Hepatocyte (in vitro differentiated cells): Measurements from ENCODE around the gene GDI1. TPM values are rescaled to one million over a fixed set of nuclear protein-coding genes. Genes with fewer than 3 reads are reported as not detected.
A peak's percentile ranks its signal among the peaks of the same experiment; 100 is the strongest.
"Not testable (repeated sequence)": the region's sequence is repeated elsewhere in the genome, so short reads cannot be mapped to it uniquely, and the experiment has no call there.

Experiments
- DNase-seq: peaks from one replicate; pipeline ENCODE4 v3.0.0-alpha.2; 2016; ENCODE audit warnings: low spot score
- H2AFZ ChIP-seq: fragments of 200-600 bp; sonication (generic); 2 replicates; pipeline ENCODE4 v1.6.0; 2016; ENCODE audit warnings: antibody characterized with exemption, mild to moderate bottlenecking
- H3K27ac ChIP-seq: fragments of 200-600 bp; sonication (generic); 2 replicates; pipeline ENCODE4 v1.5.1; 2016; ENCODE audit warnings: mild to moderate bottlenecking
- H3K27me3 ChIP-seq: fragments of 200-600 bp; sonication (generic); 2 replicates; pipeline ENCODE4 v1.6.1; 2016
- H3K36me3 ChIP-seq: fragments of 200-600 bp; sonication (generic); replicated peaks from 2 replicates; pipeline ENCODE4 v1.5.1; 2016; ENCODE audit warnings: low read depth; ENCODE audit not compliant: insufficient read depth
- H3K4me1 ChIP-seq: fragments of 200-600 bp; sonication (generic); 2 replicates; pipeline ENCODE4 v1.5.1; 2016; ENCODE audit warnings: mild to moderate bottlenecking, moderate library complexity; ENCODE audit not compliant: insufficient read depth
- H3K4me2 ChIP-seq: fragments of 200-600 bp; sonication (generic); 2 replicates; pipeline ENCODE4 v1.6.0; 2016
- H3K4me3 ChIP-seq: fragments of 200-600 bp; sonication (generic); 2 replicates; pipeline ENCODE4 v1.5.1; 2016; ENCODE audit warnings: mild to moderate bottlenecking
- H3K79me2 ChIP-seq: fragments of 200-600 bp; sonication (generic); 2 replicates; pipeline ENCODE4 v1.6.0; 2017; ENCODE audit warnings: mild to moderate bottlenecking
- H3K9me2 ChIP-seq: fragments of 200-600 bp; sonication (generic); replicated peaks from 2 replicates; pipeline ENCODE4 v1.6.0; 2017; ENCODE audit warnings: mild to moderate bottlenecking; ENCODE audit not compliant: insufficient read depth
- H3K9me3 ChIP-seq: fragments of 200-600 bp; sonication (generic); 2 replicates; pipeline ENCODE4 v1.5.1; 2016; ENCODE audit warnings: low read depth, mild to moderate bottlenecking
- H4K20me1 ChIP-seq: fragments of 200-600 bp; sonication (generic); 2 replicates; pipeline ENCODE4 v1.6.0; 2016; ENCODE audit warnings: mild to moderate bottlenecking; ENCODE audit not compliant: insufficient read depth, poor library complexity, severe bottlenecking
- CTCF ChIP-seq: fragments of 200-600 bp; sonication (generic); IDR thresholded peaks from 2 replicates; pipeline ENCODE4 v1.5.1; 2016; ENCODE audit warnings: antibody characterized with exemption, mild to moderate bottlenecking; ENCODE audit not compliant: poor library complexity
- EZH2 ChIP-seq: fragments of 200-600 bp; sonication (generic); IDR thresholded peaks from 2 replicates; pipeline ENCODE4 v1.6.1; 2016; ENCODE audit warnings: antibody characterized with exemption, mild to moderate bottlenecking, borderline replicate concordance
- EZH2phosphoT487 ChIP-seq: fragments of 200-600 bp; sonication (generic); IDR thresholded peaks from one replicate; pipeline ENCODE4 v1.6.1; 2018; ENCODE audit warnings: antibody characterized with exemption, mild to moderate bottlenecking, low read depth, moderate library complexity; ENCODE audit not compliant: unreplicated experiment, severe bottlenecking
- WGBS: methylation state at CpG from one replicate; pipeline ENCODE4 v1.1.6; 2016; ENCODE audit warnings: low lambda C conversion rate; ENCODE audit errors: missing lambda C conversion rate; 5-methylcytosine and 5-hydroxymethylcytosine counted together
- polyA plus RNA-seq: library from polyadenylated mRNA; unstranded; fragments of >200 nt; fragmentation: Nextera tagmentation; extraction: Ambion mirVana; gene quantifications from 2 replicates; pipeline ENCODE4 v1.2.1, GENCODE V29; 2016
- total RNA-seq: library from RNA; depleted of rRNA; stranded (reverse); fragments of >200 nt; gene quantifications from 2 replicates; pipeline ENCODE4 v1.2.3, GENCODE V29; 2014

GDI1 gene
- total and polyA plus RNA-seq, 2 experiments from 2014 or later: 101 to 102 TPM

- Histone ChIP-seq H3K36me3 (peaks cover 3% of the 10 kb centered on the region), H3K4me3 (peak overlapping the region; percentile 54), H3K9me3 (no peaks in the 10 kb centered on the region), H2AFZ (no peak overlapping the region), H3K27me3 (no peaks in the 10 kb centered on the region), H3K4me2 (peak overlapping the region; percentile 80), H3K79me2 (peaks cover 16% of the 10 kb centered on the region), H3K4me1 (peaks cover 4% of the 10 kb centered on the region), H4K20me1 (peaks cover 24% of the 10 kb centered on the region), H3K27ac (peak overlapping the region; percentile 98), H3K9me2 (no peaks in the 10 kb centered on the region)
- 62% methylated on average over 14 of the region's 14 CpGs for WGBS
- DNase-seq: no peak
- TF ChIP-seq CTCF: no peak
- TF ChIP-seq EZH2: no peak
- no peak for TF ChIP-seq EZH2phosphoT487
These were observed 37.2 kb upstream of the GDI1 start for GRCh38 chrX:154399527-154400368.

- peak overlapping the region; percentile 80 for H3K4me2 ChIP-seq
- peak overlapping the region; percentile 98 for H3K27ac ChIP-seq
- H3K9me3 ChIP-seq, H3K4me3 ChIP-seq, H3K36me3 ChIP-seq, H3K27me3 ChIP-seq, H3K9me2 ChIP-seq, H2AFZ ChIP-seq, DNase-seq, H3K4me1 ChIP-seq: not testable (repeated sequence)
- H3K79me2 ChIP-seq: peaks cover 16% of the 10 kb centered on the region
- peaks cover 24% of the 10 kb centered on the region for H4K20me1 ChIP-seq
- 87% methylated on average over 6 of the region's 6 CpGs for WGBS
These were observed 36.6 kb upstream of the GDI1 start for GRCh38 chrX:154400369-154400817.

- H3K36me3 ChIP-seq: peaks cover 3% of the 10 kb centered on the region
- H3K27ac ChIP-seq: peak overlapping the region; percentile 23
- H3K9me3 ChIP-seq: no peaks in the 10 kb centered on the region
- no peak overlapping the region for H3K4me2 ChIP-seq
- no peak overlapping the region for H2AFZ ChIP-seq
- peaks cover 24% of the 10 kb centered on the region for H4K20me1 ChIP-seq
- H3K27me3 ChIP-seq: no peaks in the 10 kb centered on the region
- peak; percentile 24 for DNase-seq
- no peak for TF ChIP-seq EZH2
- no peak for TF ChIP-seq CTCF
- TF ChIP-seq EZH2phosphoT487: no peak
- H3K9me2 ChIP-seq: no peaks in the 10 kb centered on the region
- 60% methylated on average over 6 of the region's 6 CpGs for WGBS
- no peak overlapping the region for H3K4me3 ChIP-seq
- H3K4me1 ChIP-seq: peaks cover 4% of the 10 kb centered on the region
- H3K79me2 ChIP-seq: peaks cover 16% of the 10 kb centered on the region
These were observed 35.7 kb upstream of the GDI1 start for GRCh38 chrX:154401045-154401799.
